K562 treated with DMSO at 1 percent for 24 hours (cell line): ENCODE measurements around the gene RAB17. TPM values are rescaled to one million over a fixed set of nuclear protein-coding genes. Genes with fewer than 3 reads are reported as not detected.

ENCODE experiments used
- total RNA-seq: library from RNA; unstranded; fragments of 300-600 nt; gene quantifications from 2 replicates; pipeline ENCODE4 v1.2.3, GENCODE V29; 2022; ENCODE audit warnings: low read depth; ENCODE audit not compliant: insufficient read depth

The RAB17 gene
- not detected in 2 replicates for total RNA-seq

DNA sequence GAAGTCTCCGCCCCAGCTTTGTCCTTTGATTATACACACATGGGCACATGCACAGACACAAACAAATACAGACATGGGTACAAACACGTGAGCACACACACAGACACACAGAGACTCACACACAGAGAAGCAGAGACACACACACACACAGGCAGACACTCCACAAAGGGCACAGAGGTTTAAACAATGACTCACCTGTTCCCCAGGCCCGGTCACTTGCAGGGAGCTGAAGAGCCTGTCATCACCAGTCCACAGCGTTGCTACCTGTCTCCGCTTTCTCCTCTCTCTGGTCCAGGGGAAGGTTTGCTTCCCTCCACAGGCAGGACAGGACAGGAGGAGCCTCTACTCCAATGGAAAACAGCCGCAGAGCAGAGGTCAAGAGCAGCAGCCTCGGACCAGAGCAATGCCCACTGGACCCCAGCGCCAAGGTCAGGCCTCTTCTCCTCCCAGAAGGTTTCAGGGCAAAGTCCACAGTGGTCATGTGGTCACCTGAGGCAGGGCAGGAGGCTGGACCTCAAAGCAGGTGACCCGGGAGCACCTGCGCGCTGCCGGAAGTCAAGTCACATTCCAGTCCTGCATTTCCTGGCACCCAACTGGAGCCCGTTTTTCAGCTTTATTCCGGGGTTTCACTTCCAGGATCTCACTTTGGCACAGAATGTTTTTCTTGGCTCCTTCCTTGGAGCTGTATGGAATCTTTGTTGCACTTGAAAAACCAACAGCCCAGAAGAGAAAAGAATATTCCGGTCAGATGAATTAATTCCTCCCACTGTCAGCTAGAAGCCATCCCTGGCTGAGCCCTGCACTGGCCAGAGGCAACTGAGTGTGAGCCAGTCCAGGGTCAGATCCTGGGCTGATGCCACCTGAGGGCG is at the start of gene RAB17:
TSS of gene RAB17 (minus strand) at position 463 of the 869 bp plus-strand sequence. CDS start 4,580 bp downstream, outside the sequence.

GRCh38 chr2:237627441-237628246 is 37.1 kb upstream of the RAB17 start, which contains the start of gene LRRFIP1:
Gene LRRFIP1, plus strand, starts transcription at chr2:237627587. Its CDS starts 58 bp downstream, at chr2:237627645.

GRCh38 chr2:237566401-237567235 is 23.9 kb downstream of the RAB17 start, which contains the start of gene PRLH:
Gene PRLH, plus strand, starts transcription at chr2:237566574. Its CDS starts 0 bp downstream, at chr2:237566574.

Other genes with a start within 250 kb of the RAB17 start
- 24.2 and 27.5 TPM in 2 replicates for gene COL6A3, start 176.6 kb downstream of the RAB17 start, total RNA-seq
- gene MLPH, start 103.5 kb downstream of the RAB17 start, total RNA-seq = not detected in 2 replicates
- gene PRLH, start 24.2 kb downstream of the RAB17 start, total RNA-seq = not detected in 2 replicates
- 17.7 and 19.1 TPM in 2 replicates for gene LRRFIP1, start 36.9 kb upstream of the RAB17 start, total RNA-seq
- gene RBM44, start 208.0 kb upstream of the RAB17 start, total RNA-seq = 0.08 TPM in 1 of 2 replicates, not detected in the other